Measurements from ENCODE around the gene ZNF593.

Gene ZNF593

DNA sequence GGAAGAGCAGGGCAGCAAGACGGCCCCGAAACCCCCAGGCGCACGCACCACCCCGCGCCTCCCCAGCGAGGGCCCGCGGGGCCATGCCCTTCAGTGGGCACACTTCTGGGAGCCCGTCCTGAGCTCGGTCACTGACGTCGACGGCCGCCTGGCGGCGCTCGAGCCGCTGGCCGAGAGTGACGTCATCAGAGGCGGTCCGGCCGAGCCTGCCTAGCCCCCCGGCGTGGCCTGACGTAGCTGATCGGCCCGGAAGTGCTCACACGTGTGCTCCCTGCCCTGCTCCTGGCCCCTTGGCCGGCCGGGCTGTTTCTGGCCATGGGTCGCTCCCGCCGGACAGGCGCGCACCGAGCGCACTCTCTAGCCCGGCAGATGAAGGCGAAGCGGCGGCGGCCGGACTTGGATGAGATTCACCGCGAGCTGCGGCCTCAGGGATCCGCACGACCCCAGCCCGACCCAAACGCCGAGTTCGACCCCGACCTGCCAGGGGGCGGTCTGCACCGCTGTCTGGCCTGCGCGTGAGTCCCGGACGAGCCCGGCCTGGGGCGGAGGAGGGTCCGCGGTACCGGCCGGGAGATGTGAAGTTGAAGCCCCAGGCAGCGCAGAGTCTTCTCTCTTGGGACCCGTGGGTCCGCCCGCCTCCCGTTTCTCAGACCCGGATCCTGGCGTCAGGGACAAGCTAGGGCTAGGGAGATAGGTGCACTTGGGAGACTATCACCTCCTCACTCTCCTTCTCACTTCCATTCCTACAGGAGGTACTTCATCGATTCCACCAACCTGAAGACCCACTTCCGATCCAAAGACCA is at the start of gene ZNF593:
Gene ZNF593 (plus strand): TSS at position 240 of the 803 bp plus-strand sequence. CDS start 76 bp downstream, at position 316.
- peak; percentile 59 for DNase-seq

GRCh38 chr1:26121854-26122773 is 47.6 kb upstream of the ZNF593 start:
- no peak for DNase-seq

- DNase-seq: no peak
Measured at GRCh38 chr1:26122988-26123973, 46.4 kb upstream of the ZNF593 start.

- DNase-seq: no peak
Measured at GRCh38 chr1:26124418-26125331, 45.0 kb upstream of the ZNF593 start.

DNA sequence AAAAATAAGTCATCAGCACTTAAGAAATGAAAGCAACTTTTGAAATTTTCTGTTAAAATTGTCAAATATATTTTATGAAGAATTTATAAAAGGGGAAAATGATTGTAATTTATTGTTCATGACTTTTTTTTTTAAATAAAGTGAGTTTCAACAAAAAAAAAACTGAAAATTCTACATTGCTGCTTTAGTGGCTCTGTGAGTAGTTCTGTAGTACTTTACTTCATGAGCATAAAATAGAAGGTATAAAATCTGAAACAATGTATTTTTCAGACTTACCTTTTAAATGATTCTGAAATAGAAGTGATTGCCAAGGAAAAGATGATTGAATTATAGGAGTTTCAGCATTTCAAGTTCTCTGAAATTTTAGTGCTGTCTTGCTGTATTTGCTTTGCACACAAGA is 44.3 kb upstream of the ZNF593 start:
- no peak for DNase-seq

DNA sequence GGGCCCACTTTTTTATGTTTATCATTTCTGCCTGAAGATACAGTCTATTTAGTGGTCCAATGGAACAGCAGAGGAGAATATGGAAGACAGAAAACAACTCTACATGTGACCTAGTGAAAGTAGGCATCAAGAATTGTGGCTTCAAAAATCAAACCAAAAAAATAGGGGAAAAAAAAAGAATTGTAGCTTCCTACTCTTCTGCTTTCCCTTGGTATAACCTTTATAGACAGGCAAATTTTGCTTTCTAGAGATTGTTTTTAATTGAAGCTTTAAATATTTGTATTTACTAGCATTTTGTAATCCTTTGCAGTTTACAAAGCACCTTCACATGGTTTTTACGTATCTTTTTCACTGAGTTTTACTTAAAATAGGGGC is 43.8 kb upstream of the ZNF593 start:
- DNase-seq: no peak

DNA sequence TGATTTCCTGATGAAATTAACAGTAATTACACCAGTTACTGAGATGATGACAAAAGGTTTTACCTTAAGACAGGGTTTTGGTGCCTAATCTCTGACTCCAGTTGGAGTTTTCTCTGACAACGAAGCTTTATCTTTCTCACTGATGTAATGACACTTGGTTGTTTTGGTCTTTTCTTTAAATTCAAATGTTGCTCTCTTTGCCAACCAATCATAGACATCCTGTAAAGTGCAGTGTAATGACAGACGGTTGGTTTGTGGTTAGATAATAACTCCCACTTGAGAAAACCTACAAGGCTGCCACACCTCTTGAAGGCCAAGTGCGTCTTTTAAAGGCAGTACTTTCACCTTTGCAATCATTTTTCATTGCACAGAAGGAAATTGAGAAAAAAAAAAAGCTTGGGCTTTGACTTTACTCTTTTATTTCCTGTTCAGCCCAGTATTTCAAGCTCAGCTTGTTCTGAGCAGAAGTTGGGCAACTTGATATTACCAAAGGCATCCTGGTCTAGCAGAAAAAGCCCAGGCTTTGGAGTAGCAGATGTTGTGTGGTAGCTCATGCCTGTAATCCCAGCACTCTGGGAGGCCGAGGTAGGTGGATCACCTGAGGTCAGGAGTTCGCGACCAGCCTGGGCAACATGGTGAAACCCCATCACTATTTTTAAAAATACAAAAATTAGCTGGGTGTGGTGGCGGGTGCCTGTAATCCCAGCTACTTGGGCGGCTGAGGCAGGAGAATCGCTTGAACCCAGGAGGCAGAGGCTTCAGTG is 43.2 kb upstream of the ZNF593 start:
- peak; percentile 84 for DNase-seq

GRCh38 chr1:26127235-26128163 is 42.2 kb upstream of the ZNF593 start:
- no peak for DNase-seq

GRCh38 chr1:26129778-26130177 is 39.9 kb upstream of the ZNF593 start:
- no peak for DNase-seq

- no peak for DNase-seq
Measured at GRCh38 chr1:26130695-26131094, 39.0 kb upstream of the ZNF593 start.

DNA sequence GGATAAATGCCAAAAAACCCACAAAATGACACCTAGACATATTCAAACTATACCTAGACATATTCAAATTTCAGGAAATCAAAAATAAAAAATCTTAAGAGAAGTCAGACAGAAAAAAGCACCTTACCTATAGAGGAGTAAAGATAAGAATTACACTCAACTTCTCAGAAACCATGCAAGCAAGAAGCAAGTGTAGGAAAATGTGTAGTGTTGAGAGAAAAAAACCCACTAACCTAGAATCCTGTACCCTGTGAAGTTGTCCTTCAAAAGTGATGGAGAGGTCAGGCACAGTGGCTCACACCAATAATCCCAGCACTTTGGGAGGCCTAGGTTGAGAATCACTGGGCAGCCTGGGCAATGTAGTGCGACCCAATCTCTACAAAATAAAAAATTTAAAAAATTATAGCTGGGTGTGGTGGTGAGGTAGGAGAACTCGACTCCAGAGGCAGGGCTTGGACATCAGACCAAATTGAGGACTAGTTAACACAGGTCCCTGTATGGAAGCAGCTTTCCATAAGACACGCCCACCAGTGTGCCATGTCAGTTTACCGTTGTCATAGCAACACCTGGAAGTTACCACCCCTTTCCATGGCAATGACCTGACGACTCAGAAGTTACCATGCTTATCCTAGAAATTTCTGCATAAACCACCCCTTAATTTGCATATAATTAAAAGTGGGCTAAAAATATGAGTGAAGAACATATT is 37.4 kb upstream of the ZNF593 start:
- no peak for DNase-seq

DNA sequence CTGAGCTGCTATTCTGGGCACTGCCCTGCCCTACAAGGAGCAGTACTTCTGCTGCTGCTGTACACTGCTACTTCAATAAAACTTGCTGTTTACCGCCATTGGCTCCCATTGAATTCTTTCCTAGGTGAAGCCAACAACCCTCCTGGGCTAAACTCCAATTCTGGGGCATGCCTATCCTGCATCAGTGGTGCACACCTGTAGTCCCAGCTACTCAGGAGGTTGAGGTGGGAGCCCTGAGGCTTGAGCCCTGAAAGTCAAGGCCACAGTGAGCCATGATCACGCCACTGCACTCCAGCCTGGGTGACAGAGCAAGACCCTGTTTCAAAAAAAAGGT is 36.9 kb upstream of the ZNF593 start:
- no peak for DNase-seq

DNA sequence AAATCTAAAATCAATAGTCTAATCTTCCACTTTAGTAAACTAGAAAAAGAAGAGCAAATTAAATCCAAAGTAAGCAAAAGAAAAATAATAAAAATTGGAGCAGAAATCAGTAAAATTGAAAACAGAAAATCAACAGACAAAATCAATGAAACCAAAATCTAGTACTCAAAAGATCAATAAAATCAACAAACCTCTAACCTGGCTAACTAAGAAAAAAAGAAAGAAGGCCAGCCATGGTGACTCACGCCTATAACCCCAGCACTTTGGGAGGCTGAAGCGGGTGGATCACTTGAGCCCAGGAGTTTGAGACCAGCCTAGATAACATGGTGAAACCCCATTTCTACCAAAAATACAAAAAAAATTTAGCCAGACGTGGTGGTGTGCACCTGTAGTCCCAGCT is 35.2 kb upstream of the ZNF593 start:
- no peak for DNase-seq

DNA sequence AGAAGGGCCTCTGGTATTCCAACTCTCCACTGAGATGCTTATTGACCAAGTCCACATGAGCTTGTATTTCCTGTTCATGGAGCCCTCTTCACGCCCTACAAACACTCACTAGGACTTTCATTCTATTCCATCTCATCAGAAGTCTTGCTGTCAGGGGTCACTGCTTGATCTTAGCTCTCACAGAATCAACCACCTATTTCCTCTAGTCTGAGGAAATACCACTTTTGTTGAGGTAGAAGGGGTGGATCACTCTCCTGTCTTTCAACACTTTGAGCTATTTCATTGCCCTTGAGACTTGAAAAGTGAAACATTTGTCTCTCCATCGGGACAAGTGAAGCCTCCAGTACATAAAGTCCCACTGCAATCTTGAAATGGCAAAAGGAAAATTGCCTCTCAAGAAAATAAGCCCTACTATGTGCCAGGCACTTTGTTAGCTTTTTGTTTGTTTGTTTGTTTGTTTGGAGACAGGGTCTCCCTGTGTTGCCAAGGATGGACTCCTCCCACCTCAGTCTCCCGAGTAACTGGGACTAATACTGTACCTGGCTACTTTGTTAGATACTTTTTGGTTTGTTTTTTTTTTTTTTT is 30.6 kb upstream of the ZNF593 start:
- DNase-seq: no peak

GRCh38 chr1:26142159-26142558 is 27.5 kb upstream of the ZNF593 start:
- DNase-seq: no peak

DNA sequence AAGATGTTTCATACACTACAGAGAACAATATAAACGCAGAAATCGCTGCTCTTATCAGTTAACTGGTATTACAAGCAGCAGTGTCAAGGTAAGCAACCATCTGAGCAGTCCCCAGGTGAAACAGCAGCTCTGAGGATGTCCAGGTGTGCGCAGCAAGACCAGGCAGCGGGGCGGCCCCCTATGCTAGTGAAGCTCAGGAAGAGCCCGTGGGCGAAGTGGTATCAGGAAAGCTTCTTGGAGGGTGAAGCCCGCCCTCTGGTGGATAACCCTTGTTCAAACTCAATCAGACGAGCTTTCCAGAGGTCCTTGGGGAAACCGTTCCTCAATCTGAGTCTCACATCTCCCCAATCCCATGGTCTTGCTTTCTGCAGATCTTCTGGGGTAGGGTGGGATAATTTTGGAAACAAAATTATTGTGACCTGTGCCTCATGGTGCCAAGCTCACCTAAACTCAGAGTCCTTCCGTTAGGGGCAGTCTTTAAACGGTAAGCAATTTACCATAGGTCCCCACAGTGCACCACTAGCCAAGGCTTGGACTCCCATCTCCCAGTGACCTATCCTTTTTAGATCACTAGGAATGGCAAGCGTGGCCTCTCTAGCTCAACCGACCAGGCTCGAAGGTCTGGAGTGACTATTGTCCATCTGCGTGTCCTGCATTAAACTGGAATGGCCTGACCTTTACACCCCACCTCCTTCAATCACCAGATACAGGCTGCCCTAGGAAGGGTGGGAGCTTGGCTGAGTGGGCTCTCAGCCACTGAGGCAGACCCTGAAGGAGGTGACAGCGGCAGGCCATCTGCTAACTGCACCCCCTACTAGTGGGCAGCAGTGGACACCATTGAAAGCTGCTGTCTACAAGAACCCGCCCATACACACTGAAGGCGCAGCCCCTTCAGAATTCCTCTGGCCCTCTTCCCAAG is 24.4 kb upstream of the ZNF593 start:
- DNase-seq: peak; percentile 74

DNA sequence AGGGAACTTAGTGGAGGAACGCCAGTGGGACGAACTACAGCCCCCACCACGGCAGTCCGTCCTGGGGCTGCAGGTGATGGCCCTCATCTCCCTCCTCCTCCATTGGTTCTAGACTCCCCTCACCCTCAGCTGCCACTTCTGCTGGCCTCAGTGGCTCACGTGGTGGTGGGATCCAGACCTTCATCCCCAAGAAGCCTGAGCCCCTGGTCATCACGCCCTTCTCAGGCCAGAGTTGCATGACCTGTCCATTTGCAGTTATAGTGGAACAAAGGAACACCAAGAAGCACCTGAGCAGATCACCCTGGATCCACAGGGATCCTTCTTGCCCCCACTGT is 23.8 kb upstream of the ZNF593 start:
- no peak for DNase-seq

- DNase-seq: no peak
Measured at GRCh38 chr1:26148887-26149286, 20.8 kb upstream of the ZNF593 start.
